Large intestine (tissue), 3 donors: Measurements from ENCODE around the gene SLC28A3. TPM values are rescaled to one million over a fixed set of nuclear protein-coding genes. Genes with fewer than 3 reads are reported as not detected.
A peak's percentile ranks its signal among the peaks of the same experiment; 100 is the strongest.

Source experiments
- DNase-seq, 2 donors: peaks; one replicate each; pipeline versions ENCODE4 v3.0.0 to v3.0.0-alpha.2; 2013
- H3K27ac ChIP-seq: one replicate; pipeline ENCODE4 v1.5.1; 2013; ENCODE audit warnings: low read length
- H3K27me3 ChIP-seq: 2 replicates; pipeline ENCODE4 v1.6.1; 2013; ENCODE audit warnings: low read length; ENCODE audit not compliant: control insufficient read depth, insufficient read depth
- H3K36me3 ChIP-seq: 2 replicates; pipeline ENCODE4 v1.6.1; 2013; ENCODE audit warnings: low read length; ENCODE audit not compliant: control insufficient read depth, insufficient read depth
- H3K4me1 ChIP-seq: one replicate; pipeline ENCODE4 v1.6.1; 2013; ENCODE audit warnings: low read length; ENCODE audit not compliant: control insufficient read depth, insufficient read depth
- H3K4me3 ChIP-seq: one replicate; pipeline ENCODE4 v1.5.1; 2013; ENCODE audit warnings: low read length
- H3K9me3 ChIP-seq: one replicate; pipeline ENCODE4 v1.6.1; 2013; ENCODE audit warnings: mild to moderate bottlenecking, low read depth, low read length, moderate library complexity; ENCODE audit not compliant: control insufficient read depth
- WGBS: methylation state at CpG from one replicate; pipeline ENCODE4 v1.1.5; 2013; ENCODE audit warnings: low lambda C conversion rate; ENCODE audit not compliant: insufficient coverage; 5-methylcytosine and 5-hydroxymethylcytosine counted together
- polyA plus RNA-seq: library from polyadenylated mRNA; unstranded; fragments of 120-200 nt; gene quantifications from one replicate; pipeline ENCODE4 v1.2.1, GENCODE V29; 2013

Gene SLC28A3
- polyA plus RNA-seq, 1 donor = 0.81 TPM

GRCh38 chr9:84323858-84324257 lies 16.7 kb downstream of the SLC28A3 start:
- no peaks in the 10 kb centered on the region for H3K36me3 ChIP-seq
- H3K4me1 ChIP-seq = no peaks in the 10 kb centered on the region
- H3K27ac ChIP-seq = no peak overlapping the region
- H3K4me3 ChIP-seq = no peak overlapping the region
- DNase-seq = no peak
- H3K9me3 ChIP-seq = peaks cover 8% of the 10 kb centered on the region
- WGBS = no CpG with 5 or more reads among the region's 2 CpGs
- H3K27me3 ChIP-seq = no peaks in the 10 kb centered on the region

GRCh38 chr9:84322828-84323227 lies 17.7 kb downstream of the SLC28A3 start:
- Histone ChIP-seq H3K27me3 (no peaks in the 10 kb centered on the region), H3K4me1 (no peaks in the 10 kb centered on the region), H3K36me3 (no peaks in the 10 kb centered on the region), H3K4me3 (no peak overlapping the region), H3K9me3 (peaks cover 2% of the 10 kb centered on the region), H3K27ac (no peak overlapping the region)
- no peak for DNase-seq
- no CpG with 5 or more reads among the region's 1 CpG for WGBS

- no peaks in the 10 kb centered on the region for H3K27me3 ChIP-seq
- no peaks in the 10 kb centered on the region for H3K4me1 ChIP-seq
- DNase-seq = no peak
- H3K27ac ChIP-seq = no peak overlapping the region
- no peak overlapping the region for H3K4me3 ChIP-seq
- H3K36me3 ChIP-seq = no peaks in the 10 kb centered on the region
- 100% methylated on average over 1 of the region's 1 CpG for WGBS
- no peaks in the 10 kb centered on the region for H3K9me3 ChIP-seq
Measured at GRCh38 chr9:84320231-84320630, 20.3 kb downstream of the SLC28A3 start.

GRCh38 chr9:84319632-84320031 lies 20.9 kb downstream of the SLC28A3 start:
- Histone ChIP-seq H3K27ac (no peak overlapping the region), H3K4me3 (no peak overlapping the region), H3K9me3 (no peaks in the 10 kb centered on the region), H3K27me3 (no peaks in the 10 kb centered on the region), H3K4me1 (no peaks in the 10 kb centered on the region), H3K36me3 (no peaks in the 10 kb centered on the region)
- 67% methylated on average over 1 of the region's 4 CpGs for WGBS
- no peak for DNase-seq

GRCh38 chr9:84318981-84319380 lies 21.6 kb downstream of the SLC28A3 start:
- Histone ChIP-seq H3K27ac (no peak overlapping the region), H3K27me3 (no peaks in the 10 kb centered on the region), H3K4me3 (no peak overlapping the region), H3K36me3 (no peaks in the 10 kb centered on the region), H3K4me1 (no peaks in the 10 kb centered on the region), H3K9me3 (no peaks in the 10 kb centered on the region)
- DNase-seq = no peak
- no CpG with 5 or more reads among the region's 2 CpGs for WGBS

- H3K9me3 ChIP-seq = no peaks in the 10 kb centered on the region
- H3K4me3 ChIP-seq = no peak overlapping the region
- WGBS = 83% methylated on average over 2 of the region's 2 CpGs
- H3K27me3 ChIP-seq = no peaks in the 10 kb centered on the region
- H3K27ac ChIP-seq = no peak overlapping the region
- no peak for DNase-seq
- no peaks in the 10 kb centered on the region for H3K4me1 ChIP-seq
- no peaks in the 10 kb centered on the region for H3K36me3 ChIP-seq
Measured at GRCh38 chr9:84317563-84317962, 23.0 kb downstream of the SLC28A3 start.

GRCh38 chr9:84315278-84315877 lies 25.2 kb downstream of the SLC28A3 start:
- Histone ChIP-seq H3K4me3 (no peak overlapping the region), H3K9me3 (no peaks in the 10 kb centered on the region)
- 10% methylated on average over 2 of the region's 8 CpGs for WGBS

GRCh38 chr9:84314306-84314705 lies 26.3 kb downstream of the SLC28A3 start:
- Histone ChIP-seq H3K4me1 (no peaks in the 10 kb centered on the region), H3K27me3 (no peaks in the 10 kb centered on the region), H3K4me3 (no peak overlapping the region), H3K9me3 (no peaks in the 10 kb centered on the region), H3K36me3 (no peaks in the 10 kb centered on the region), H3K27ac (no peak overlapping the region)
- no peak for DNase-seq
- WGBS = no CpG with 5 or more reads among the region's 2 CpGs

More at GRCh38 chr9:84315278-84315877, 25.2 kb downstream of the SLC28A3 start:
- H3K27me3 ChIP-seq = no peaks in the 10 kb centered on the region
- no peaks in the 10 kb centered on the region for H3K4me1 ChIP-seq
- no peak overlapping the region for H3K27ac ChIP-seq
- H3K36me3 ChIP-seq = no peaks in the 10 kb centered on the region
- peak; percentile 50 to 59 for DNase-seq

- Histone ChIP-seq H3K36me3 (no peaks in the 10 kb centered on the region), H3K27ac (no peak overlapping the region), H3K27me3 (no peaks in the 10 kb centered on the region), H3K4me1 (no peaks in the 10 kb centered on the region), H3K4me3 (no peak overlapping the region), H3K9me3 (no peaks in the 10 kb centered on the region)
- no CpG with 5 or more reads among the region's 2 CpGs for WGBS
- DNase-seq = no peak
Measured at GRCh38 chr9:84310883-84311282, 29.7 kb downstream of the SLC28A3 start.

GRCh38 chr9:84305497-84306131 lies 34.9 kb downstream of the SLC28A3 start:
- Histone ChIP-seq H3K27ac (no peak overlapping the region), H3K36me3 (no peaks in the 10 kb centered on the region)
- no CpG with 5 or more reads among the region's 5 CpGs for WGBS

GRCh38 chr9:84304166-84304565 lies 36.4 kb downstream of the SLC28A3 start:
- H3K27ac ChIP-seq = no peak overlapping the region
- no peak overlapping the region for H3K4me3 ChIP-seq
- H3K9me3 ChIP-seq = no peaks in the 10 kb centered on the region
- no peaks in the 10 kb centered on the region for H3K36me3 ChIP-seq
- DNase-seq = no peak
- no CpG with 5 or more reads among the region's 1 CpG for WGBS
- no peaks in the 10 kb centered on the region for H3K4me1 ChIP-seq
- no peaks in the 10 kb centered on the region for H3K27me3 ChIP-seq

More at GRCh38 chr9:84305497-84306131, 34.9 kb downstream of the SLC28A3 start:
- DNase-seq = no peak
- no peak overlapping the region for H3K4me3 ChIP-seq
- no peaks in the 10 kb centered on the region for H3K27me3 ChIP-seq
- no peaks in the 10 kb centered on the region for H3K9me3 ChIP-seq
- no peaks in the 10 kb centered on the region for H3K4me1 ChIP-seq
